ENCODE results near the gene TMEM14B.
A peak's percentile ranks its signal among the peaks of the same experiment; 100 is the strongest.

Gene TMEM14B

DNA sequence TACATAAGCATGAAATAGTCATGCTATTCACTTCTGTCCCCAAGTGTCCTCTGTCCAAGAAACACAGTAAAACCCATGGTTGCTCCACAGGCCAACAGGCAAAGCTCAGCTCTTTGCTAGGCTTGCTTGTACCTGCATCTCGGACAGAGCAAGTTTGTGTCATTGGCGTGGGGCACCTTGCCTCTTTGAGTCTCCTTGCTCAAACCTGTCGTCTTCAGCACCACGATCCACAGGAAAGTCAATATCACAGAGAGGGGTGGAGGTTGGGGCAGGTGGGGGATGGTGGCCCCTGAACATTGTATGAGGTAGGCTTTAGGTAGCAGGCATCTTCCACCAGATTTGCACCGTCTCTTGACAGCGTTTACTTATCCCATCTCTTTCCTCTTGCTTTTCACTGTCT is 4.1 kb upstream of the TMEM14B start:
- Histone ChIP-seq H3K4me1 (ENCODE audit: insufficient read depth, low read length, severe bottlenecking) (peaks cover 23% of the 10 kb centered on the region), H3K27me3 (ENCODE audit: insufficient read depth, low read length) (no peaks in the 10 kb centered on the region), H3K36me3 (ENCODE audit: insufficient read depth, low read length) (no peaks in the 10 kb centered on the region), H3K27ac (ENCODE audit: low read depth, low read length, poor library complexity, severe bottlenecking) (no peak overlapping the region), H3K79me2 (ENCODE audit: insufficient read depth, low read length) (peaks cover 9% of the 10 kb centered on the region), H3F3A (ENCODE audit: insufficient read depth, low read length) (no peaks in the 10 kb centered on the region), H3K9me3 (ENCODE audit: low read length) (no peaks in the 10 kb centered on the region), H3K4me2 (ENCODE audit: low read length) (no peak overlapping the region), H4K20me1 (ENCODE audit: insufficient read depth, low read length) (no peaks in the 10 kb centered on the region), H3K9ac (ENCODE audit: low read length) (no peak overlapping the region), H3K9me2 (ENCODE audit: low read depth, low read length) (no peaks in the 10 kb centered on the region), H2AFZ (ENCODE audit: low read length) (no peak overlapping the region), H3K4me3 (ENCODE audit: low read depth, low read length, poor library complexity, severe bottlenecking) (no peak overlapping the region)
- TF ChIP-seq, protein P1, sequence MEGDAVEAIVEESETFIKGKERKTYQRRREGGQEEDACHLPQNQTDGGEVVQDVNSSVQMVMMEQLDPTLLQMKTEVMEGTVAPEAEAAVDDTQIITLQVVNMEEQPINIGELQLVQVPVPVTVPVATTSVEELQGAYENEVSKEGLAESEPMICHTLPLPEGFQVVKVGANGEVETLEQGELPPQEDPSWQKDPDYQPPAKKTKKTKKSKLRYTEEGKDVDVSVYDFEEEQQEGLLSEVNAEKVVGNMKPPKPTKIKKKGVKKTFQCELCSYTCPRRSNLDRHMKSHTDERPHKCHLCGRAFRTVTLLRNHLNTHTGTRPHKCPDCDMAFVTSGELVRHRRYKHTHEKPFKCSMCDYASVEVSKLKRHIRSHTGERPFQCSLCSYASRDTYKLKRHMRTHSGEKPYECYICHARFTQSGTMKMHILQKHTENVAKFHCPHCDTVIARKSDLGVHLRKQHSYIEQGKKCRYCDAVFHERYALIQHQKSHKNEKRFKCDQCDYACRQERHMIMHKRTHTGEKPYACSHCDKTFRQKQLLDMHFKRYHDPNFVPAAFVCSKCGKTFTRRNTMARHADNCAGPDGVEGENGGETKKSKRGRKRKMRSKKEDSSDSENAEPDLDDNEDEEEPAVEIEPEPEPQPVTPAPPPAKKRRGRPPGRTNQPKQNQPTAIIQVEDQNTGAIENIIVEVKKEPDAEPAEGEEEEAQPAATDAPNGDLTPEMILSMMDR (IDR thresholded peaks at IDR 0.05; ENCODE audit: low read length): no peak
- no peak for TF ChIP-seq EZH2 (IDR thresholded peaks at IDR 0.05; ENCODE audit: borderline replicate concordance, low read length)

GRCh38 chr6:10745116-10745515 is 2.5 kb upstream of the TMEM14B start:
- no peak overlapping the region for H3K9ac ChIP-seq (ENCODE audit: low read length)
- peaks cover 10% of the 10 kb centered on the region; the same call in 1 of the 2 replicates for H3K36me3 ChIP-seq (ENCODE audit: insufficient read depth, low read length)
- H3K9me3 ChIP-seq (ENCODE audit: low read length): no peaks in the 10 kb centered on the region
- no peak overlapping the region for H2AFZ ChIP-seq (ENCODE audit: low read length)
- no peaks in the 10 kb centered on the region for H4K20me1 ChIP-seq (ENCODE audit: insufficient read depth, low read length)
- H3K4me2 ChIP-seq (ENCODE audit: low read length): no peak overlapping the region
- H3K4me1 ChIP-seq (ENCODE audit: insufficient read depth, low read length, severe bottlenecking): peaks cover 39% of the 10 kb centered on the region
- no peaks in the 10 kb centered on the region for H3K9me2 ChIP-seq (ENCODE audit: low read depth, low read length)
- H3K79me2 ChIP-seq (ENCODE audit: insufficient read depth, low read length): peaks cover 21% of the 10 kb centered on the region
- no peaks in the 10 kb centered on the region for H3F3A ChIP-seq (ENCODE audit: insufficient read depth, low read length)
- TF ChIP-seq EZH2 (IDR thresholded peaks at IDR 0.05; ENCODE audit: borderline replicate concordance, low read length): no peak
- TF ChIP-seq, protein P1 (IDR thresholded peaks at IDR 0.05; ENCODE audit: low read length): no peak
- no peak overlapping the region for H3K27ac ChIP-seq (ENCODE audit: low read depth, low read length, poor library complexity, severe bottlenecking)
- H3K27me3 ChIP-seq (ENCODE audit: insufficient read depth, low read length): no peaks in the 10 kb centered on the region
- H3K4me3 ChIP-seq (ENCODE audit: low read depth, low read length, poor library complexity, severe bottlenecking): no peak overlapping the region

GRCh38 chr6:10746915-10747250 is 722 bp upstream of the TMEM14B start:
- no peaks in the 10 kb centered on the region for H3K27me3 ChIP-seq (ENCODE audit: insufficient read depth, low read length)
- peak overlapping the region; percentile 18; the same call in 1 of the 2 replicates for H2AFZ ChIP-seq (ENCODE audit: low read length)
- H3F3A ChIP-seq (ENCODE audit: insufficient read depth, low read length): no peaks in the 10 kb centered on the region
- H3K9me2 ChIP-seq (ENCODE audit: low read depth, low read length): no peaks in the 10 kb centered on the region
- peaks cover 21% of the 10 kb centered on the region for H3K79me2 ChIP-seq (ENCODE audit: insufficient read depth, low read length)
- peaks cover 41% of the 10 kb centered on the region for H3K4me1 ChIP-seq (ENCODE audit: insufficient read depth, low read length, severe bottlenecking)
- no peaks in the 10 kb centered on the region for H4K20me1 ChIP-seq (ENCODE audit: insufficient read depth, low read length)
- H3K4me3 ChIP-seq (ENCODE audit: low read depth, low read length, poor library complexity, severe bottlenecking): peak overlapping the region; percentile 89
- H3K4me2 ChIP-seq (ENCODE audit: low read length): peak overlapping the region; percentile 93
- TF ChIP-seq EZH2 (IDR thresholded peaks at IDR 0.05; ENCODE audit: borderline replicate concordance, low read length): no peak
- TF ChIP-seq, protein P1 (IDR thresholded peaks at IDR 0.05; ENCODE audit: low read length): no peak
- H3K9ac ChIP-seq (ENCODE audit: low read length): peak overlapping the region; percentile 98
- peaks cover 27% of the 10 kb centered on the region for H3K36me3 ChIP-seq (ENCODE audit: insufficient read depth, low read length)
- H3K9me3 ChIP-seq (ENCODE audit: low read length): no peaks in the 10 kb centered on the region
- peak overlapping the region; percentile 68 for H3K27ac ChIP-seq (ENCODE audit: low read depth, low read length, poor library complexity, severe bottlenecking)
